Upper lobe of right lung (tissue), 1 donor: ENCODE measurements around the gene MCRS1. TPM values are rescaled to one million over a fixed set of nuclear protein-coding genes. Genes with fewer than 3 reads are reported as not detected.

Source experiments
- ATAC-seq: fragments of 200-7000 bp; cut with Tn5 transposase; one replicate; pipeline ENCODE4 v1.9.1; 2020; ENCODE audit warnings: mild to moderate bottlenecking, moderate library complexity
- DNase-seq: peaks from one replicate; pipeline ENCODE4 v3.0.0-alpha.2; 2020
- H3K27ac ChIP-seq: fragments of 200-600 bp; one replicate; pipeline ENCODE4 v1.8.0; 2022
- H3K27me3 ChIP-seq: fragments of 200-600 bp; one replicate; pipeline ENCODE4 v1.8.0; 2022; ENCODE audit warnings: mild to moderate bottlenecking
- H3K36me3 ChIP-seq: fragments of 200-600 bp; one replicate; pipeline ENCODE4 v1.8.0; 2022
- H3K4me1 ChIP-seq: fragments of 200-600 bp; one replicate; pipeline ENCODE4 v1.8.0; 2022
- H3K4me3 ChIP-seq: fragments of 200-600 bp; one replicate; pipeline ENCODE4 v1.8.0; 2022; ENCODE audit warnings: mild to moderate bottlenecking
- H3K9me3 ChIP-seq: fragments of 200-600 bp; one replicate; pipeline ENCODE4 v1.8.0; 2022
- intact Hi-C: fragments of 100-400 bp; cut with DNase I; formaldehyde crosslinking; loops from one replicate; pipeline ENCODE4 v1.11.0; 2022
- total RNA-seq: library from RNA; stranded (reverse); fragmentation: NEBNext Ultra II Directional; extraction: Animal tissue kit (Norgen Biotek cat#: 25700); gene quantifications from one replicate; pipeline ENCODE4 v1.2.1, GENCODE V29; 2021
- TF ChIP-seq, protein P1 (sequence below): fragments of 200-600 bp; IDR thresholded peaks from one replicate; pipeline ENCODE4 v1.8.0; 2022; ENCODE audit warnings: antibody characterized with exemption
- donor health status: DM: no; HTN: yes; CAD: no; lungs with severe emphysema.

MCRS1 gene
- total RNA-seq, 1 donor from 2014 or later = 54.0 TPM

DNA sequence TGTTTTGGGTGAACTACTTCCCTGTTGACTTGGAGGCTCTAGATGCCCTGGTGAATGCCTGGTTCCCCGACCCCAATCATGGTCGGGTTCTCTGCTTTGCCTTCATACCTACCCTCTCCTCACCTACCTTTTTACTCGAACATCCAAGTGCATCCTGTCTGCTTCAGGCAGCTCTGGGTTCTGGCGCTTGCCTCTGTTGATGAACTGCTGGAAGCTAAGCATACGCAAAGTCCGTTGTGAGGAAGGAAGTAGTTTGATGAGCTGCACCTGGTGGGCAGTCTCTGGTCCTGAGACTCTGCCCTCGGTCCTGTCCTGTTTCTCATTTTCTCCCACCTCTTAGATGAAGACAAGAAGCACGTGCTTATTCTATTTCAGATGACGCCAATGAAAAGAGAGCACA lies 15.5 kb downstream of the MCRS1 start:
- DNase-seq (no peak), ATAC-seq (no peak)
- Histone ChIP-seq H3K9me3 (no peaks in the 10 kb centered on the region), H3K36me3 (peaks cover 3% of the 10 kb centered on the region), H3K4me3 (no peak overlapping the region), H3K27me3 (peaks cover 20% of the 10 kb centered on the region), H3K27ac (no peak overlapping the region), H3K4me1 (peaks cover 14% of the 10 kb centered on the region)
- intact Hi-C loops = no loop called here
- TF ChIP-seq, protein P1, sequence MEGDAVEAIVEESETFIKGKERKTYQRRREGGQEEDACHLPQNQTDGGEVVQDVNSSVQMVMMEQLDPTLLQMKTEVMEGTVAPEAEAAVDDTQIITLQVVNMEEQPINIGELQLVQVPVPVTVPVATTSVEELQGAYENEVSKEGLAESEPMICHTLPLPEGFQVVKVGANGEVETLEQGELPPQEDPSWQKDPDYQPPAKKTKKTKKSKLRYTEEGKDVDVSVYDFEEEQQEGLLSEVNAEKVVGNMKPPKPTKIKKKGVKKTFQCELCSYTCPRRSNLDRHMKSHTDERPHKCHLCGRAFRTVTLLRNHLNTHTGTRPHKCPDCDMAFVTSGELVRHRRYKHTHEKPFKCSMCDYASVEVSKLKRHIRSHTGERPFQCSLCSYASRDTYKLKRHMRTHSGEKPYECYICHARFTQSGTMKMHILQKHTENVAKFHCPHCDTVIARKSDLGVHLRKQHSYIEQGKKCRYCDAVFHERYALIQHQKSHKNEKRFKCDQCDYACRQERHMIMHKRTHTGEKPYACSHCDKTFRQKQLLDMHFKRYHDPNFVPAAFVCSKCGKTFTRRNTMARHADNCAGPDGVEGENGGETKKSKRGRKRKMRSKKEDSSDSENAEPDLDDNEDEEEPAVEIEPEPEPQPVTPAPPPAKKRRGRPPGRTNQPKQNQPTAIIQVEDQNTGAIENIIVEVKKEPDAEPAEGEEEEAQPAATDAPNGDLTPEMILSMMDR = no peak

DNA sequence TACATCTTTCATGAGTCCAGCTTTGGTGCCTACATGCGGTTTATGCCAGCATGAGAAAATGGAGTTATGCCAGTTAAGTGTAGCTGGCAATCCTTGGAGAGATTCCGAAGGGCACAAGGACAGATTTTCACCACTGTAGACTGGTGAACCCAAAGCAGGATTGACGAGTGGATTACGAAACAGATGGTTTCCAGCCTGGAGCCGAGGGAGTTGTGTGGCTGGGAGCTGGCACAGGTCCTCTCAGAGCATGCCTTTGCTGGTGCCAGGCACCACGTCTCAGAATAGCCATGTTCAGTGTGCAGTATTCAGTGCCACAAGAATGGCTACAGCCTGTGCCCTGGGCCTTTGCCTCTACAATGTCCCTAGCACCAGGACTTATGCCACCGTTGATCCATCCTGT lies 15.9 kb downstream of the MCRS1 start:
- no peak overlapping the region for H3K27ac ChIP-seq
- H3K9me3 ChIP-seq = no peaks in the 10 kb centered on the region
- DNase-seq (no peak), ATAC-seq (peak; percentile 26)
- intact Hi-C loops = no loop called here
- peaks cover 14% of the 10 kb centered on the region for H3K4me1 ChIP-seq
- peaks cover 23% of the 10 kb centered on the region for H3K27me3 ChIP-seq
- H3K4me3 ChIP-seq = no peak overlapping the region
- TF ChIP-seq, protein P1 = no peak
- no peaks in the 10 kb centered on the region for H3K36me3 ChIP-seq

DNA sequence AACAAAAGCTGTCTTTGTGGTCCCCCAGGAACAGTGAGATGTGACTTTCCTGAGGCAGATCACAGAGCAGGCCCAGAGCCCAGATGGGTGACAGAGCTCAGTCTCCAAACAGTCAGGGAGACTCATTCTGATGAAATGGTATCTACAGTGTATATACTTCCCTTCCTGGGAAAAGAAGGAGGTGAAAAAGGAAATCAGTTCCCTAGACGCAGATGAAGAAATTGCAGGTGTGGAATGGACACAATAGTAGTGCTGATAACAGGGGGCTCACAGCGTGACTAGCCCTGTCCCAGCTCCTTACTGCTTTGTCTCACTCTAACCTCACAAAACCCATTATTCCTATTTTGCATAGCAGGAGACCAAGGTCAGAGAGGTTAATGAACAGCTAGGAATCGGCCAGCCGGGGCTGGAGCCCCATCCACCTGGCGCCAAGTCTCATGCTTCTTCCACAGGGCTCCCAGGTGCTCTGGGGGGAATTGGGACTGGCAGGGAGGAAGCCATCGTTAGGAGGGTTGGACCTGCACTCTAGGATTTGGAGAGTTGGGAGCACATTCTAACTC lies 17.2 kb downstream of the MCRS1 start:
- Histone ChIP-seq H3K4me3 (no peak overlapping the region), H3K27me3 (peaks cover 35% of the 10 kb centered on the region), H3K36me3 (no peaks in the 10 kb centered on the region), H3K9me3 (no peaks in the 10 kb centered on the region), H3K4me1 (peaks cover 14% of the 10 kb centered on the region), H3K27ac (no peak overlapping the region)
- DNase-seq (no peak), ATAC-seq (no peak)
- intact Hi-C loops = no loop called here
- TF ChIP-seq, protein P1 = no peak

DNA sequence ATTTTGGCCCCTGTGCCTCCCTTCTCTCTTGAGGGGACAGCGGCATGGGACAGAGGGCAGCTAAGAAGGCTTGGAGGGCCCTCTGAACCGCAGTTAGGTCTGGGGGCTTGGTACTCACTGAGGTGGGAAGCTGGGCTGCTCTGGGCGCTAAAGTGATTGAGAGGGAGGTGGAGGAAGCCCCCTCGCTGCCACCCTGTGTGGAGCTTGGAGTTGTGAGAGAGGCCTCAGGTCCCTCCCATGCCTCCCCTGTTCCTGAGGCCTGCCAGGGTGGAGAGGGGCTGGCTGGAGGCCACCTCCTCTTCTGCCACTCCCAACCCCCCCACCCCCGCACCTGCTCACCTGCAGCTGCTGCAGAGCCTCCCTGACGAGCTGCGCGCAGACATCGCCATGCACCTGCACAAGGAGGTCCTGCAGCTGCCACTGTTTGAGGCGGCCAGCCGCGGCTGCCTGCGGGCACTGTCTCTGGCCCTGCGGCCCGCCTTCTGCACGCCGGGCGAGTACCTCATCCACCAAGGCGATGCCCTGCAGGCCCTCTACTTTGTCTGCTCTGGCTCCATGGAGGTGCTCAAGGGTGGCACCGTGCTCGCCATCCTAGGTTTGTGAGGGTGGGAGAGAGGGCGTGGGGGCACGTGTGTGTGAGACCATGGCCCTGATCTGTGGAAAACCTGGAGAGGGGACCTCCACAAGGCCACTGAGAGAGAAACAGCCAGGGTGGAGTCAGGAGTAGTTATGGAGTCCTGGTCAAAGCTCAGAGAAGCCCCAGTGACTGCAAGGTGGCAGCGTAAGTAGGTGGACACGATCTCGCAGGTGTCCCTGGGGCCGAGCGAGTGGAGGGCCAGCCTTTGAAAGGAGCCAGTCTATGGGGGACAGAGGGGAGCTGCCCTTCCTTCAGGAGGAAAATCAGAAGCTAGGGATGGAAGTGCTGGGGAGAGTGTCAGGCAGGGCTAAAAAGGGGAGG lies 17.9 kb downstream of the MCRS1 start:
- Histone ChIP-seq H3K4me1 (peaks cover 14% of the 10 kb centered on the region), H3K27ac (no peak overlapping the region), H3K9me3 (no peaks in the 10 kb centered on the region), H3K36me3 (no peaks in the 10 kb centered on the region), H3K27me3 (peaks cover 36% of the 10 kb centered on the region), H3K4me3 (no peak overlapping the region)
- TF ChIP-seq, protein P1 = no peak
- intact Hi-C loops = no loop called here
- peak; percentile 61 for DNase-seq
- no peak for ATAC-seq

DNA sequence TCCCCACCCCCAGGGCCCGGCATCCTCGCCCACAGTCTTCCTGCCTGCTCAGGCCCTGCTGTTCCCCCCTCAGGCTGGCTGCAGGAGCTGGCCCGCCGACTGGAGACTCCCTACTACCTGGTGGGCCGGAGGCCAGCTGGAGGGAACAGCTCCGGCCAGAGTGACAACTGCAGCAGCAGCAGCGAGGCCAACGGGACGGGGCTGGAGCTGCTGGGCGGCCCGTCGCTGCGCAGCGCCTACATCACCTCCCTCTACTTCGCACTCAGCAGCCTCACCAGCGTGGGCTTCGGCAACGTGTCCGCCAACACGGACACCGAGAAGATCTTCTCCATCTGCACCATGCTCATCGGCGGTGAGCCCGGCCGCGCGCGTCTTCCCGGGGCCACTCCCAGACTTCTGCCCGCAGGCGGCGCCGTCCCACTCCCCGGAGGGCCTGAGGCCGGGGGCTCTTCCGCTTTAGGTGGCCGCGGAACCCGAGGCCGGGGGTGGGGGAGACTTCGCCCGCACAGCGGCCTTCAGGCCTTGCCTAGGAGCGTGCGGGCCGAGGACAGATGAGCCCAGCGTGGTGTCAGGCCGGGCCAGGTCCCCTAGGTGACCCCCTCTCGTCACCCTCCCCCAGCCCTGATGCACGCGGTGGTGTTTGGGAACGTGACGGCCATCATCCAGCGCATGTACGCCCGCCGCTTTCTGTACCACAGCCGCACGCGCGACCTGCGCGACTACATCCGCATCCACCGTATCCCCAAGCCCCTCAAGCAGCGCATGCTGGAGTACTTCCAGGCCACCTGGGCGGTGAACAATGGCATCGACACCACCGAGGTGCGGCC lies 18.9 kb downstream of the MCRS1 start:
- intact Hi-C loops = no loop called here
- H3K27ac ChIP-seq = no peak overlapping the region

More for the DNA sequence above, 18.9 kb downstream of the MCRS1 start:
- peaks cover 36% of the 10 kb centered on the region for H3K27me3 ChIP-seq
- ATAC-seq (peak; percentile 44), DNase-seq (peak; percentile 66)
- peak overlapping the region; percentile 36 for H3K4me3 ChIP-seq
- H3K9me3 ChIP-seq = no peaks in the 10 kb centered on the region
- TF ChIP-seq, protein P1 = peak; percentile 43
- peaks cover 14% of the 10 kb centered on the region for H3K4me1 ChIP-seq
- no peaks in the 10 kb centered on the region for H3K36me3 ChIP-seq
